ENCODE results near the gene SLC66A2.
A peak's percentile ranks its signal among the peaks of the same experiment; 100 is the strongest.

DNA sequence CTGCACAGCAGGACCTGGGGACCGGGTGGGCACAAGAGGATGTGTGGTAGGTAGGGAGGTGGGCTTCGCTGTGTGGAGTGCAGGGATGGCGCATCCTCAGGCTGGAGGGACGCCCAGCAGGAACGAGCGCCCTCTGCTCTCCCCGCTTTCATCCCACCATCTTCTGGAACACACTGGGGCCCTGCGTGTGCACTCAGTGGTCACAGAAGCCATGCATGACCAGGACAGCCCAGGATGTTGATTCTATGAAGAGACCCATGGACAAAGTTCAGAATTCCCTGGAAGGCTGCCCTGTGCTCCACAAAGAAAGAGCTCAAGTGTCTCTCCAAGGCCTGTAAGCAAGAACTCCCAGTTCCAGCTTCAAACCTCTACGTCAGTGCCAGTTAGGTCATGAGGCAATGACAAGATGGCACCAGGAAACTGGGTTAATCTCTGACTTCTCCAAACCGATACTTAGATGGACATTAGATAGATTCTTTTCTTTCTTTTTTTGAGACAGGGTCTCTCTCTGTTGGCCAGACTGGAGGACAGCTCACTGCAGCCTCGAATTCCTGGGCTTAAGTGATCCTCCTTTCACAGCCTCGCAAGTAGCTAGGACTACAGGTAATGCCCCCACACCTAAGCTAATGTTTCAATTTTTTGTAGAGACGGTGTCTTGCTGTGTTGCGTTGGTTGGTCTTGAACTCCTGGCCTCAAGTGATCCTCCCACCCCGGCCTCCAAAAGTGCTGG is 3.4 kb downstream of the SLC66A2 start:
- TF ChIP-seq, protein P1, sequence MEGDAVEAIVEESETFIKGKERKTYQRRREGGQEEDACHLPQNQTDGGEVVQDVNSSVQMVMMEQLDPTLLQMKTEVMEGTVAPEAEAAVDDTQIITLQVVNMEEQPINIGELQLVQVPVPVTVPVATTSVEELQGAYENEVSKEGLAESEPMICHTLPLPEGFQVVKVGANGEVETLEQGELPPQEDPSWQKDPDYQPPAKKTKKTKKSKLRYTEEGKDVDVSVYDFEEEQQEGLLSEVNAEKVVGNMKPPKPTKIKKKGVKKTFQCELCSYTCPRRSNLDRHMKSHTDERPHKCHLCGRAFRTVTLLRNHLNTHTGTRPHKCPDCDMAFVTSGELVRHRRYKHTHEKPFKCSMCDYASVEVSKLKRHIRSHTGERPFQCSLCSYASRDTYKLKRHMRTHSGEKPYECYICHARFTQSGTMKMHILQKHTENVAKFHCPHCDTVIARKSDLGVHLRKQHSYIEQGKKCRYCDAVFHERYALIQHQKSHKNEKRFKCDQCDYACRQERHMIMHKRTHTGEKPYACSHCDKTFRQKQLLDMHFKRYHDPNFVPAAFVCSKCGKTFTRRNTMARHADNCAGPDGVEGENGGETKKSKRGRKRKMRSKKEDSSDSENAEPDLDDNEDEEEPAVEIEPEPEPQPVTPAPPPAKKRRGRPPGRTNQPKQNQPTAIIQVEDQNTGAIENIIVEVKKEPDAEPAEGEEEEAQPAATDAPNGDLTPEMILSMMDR (IDR thresholded peaks at IDR 0.05) = peak in 1 of 6 experiments; percentile 4
- peak in 1 of 2 donors; percentile 57 for TF ChIP-seq POLR2A (IDR thresholded peaks at IDR 0.05)
